Activated naive CD4-positive, alpha-beta T cell treated with anti-CD3 and anti-CD28 coated beads, Interleukin-2, amount 50 U/mL, for 72 hours (primary cell): Measurements from ENCODE around the gene SLCO2A1. TPM values are rescaled to one million over a fixed set of nuclear protein-coding genes. Genes with fewer than 3 reads are reported as not detected.

Source experiments
- ATAC-seq, 2 donors: fragments of 150-1000 bp; cut with Tn5 transposase; 2 replicates each; pipeline ENCODE4 v1.10.0; 2021; ENCODE audit warnings: mild to moderate bottlenecking in 2 of 2, moderate library complexity in 2 of 2
- DNase-seq, 2 donors: peaks; one replicate each; pipeline ENCODE4 v3.0.0; 2021 to 2022; ENCODE audit warnings: low spot score in 2 of 2
- H3K27ac Mint-ChIP-seq, 2 donors: one replicate each; pipeline ENCODE4 v1.8.0; 2022; ENCODE audit warnings: mild to moderate bottlenecking in 2 of 2, mixed read lengths in 2 of 2
- H3K36me3 Mint-ChIP-seq, 2 donors: one replicate each; pipeline ENCODE4 v1.8.0; 2022; ENCODE audit warnings: mixed read lengths in 2 of 2
- H3K9me3 Mint-ChIP-seq, 2 donors: one replicate each; pipeline ENCODE4 v1.8.0; 2022; ENCODE audit warnings: mixed read lengths in 2 of 2
- total RNA-seq, 2 donors: library from RNA; stranded (reverse); gene quantifications; one replicate each; pipeline ENCODE4 v1.2.3, GENCODE V29; 2022

SLCO2A1 gene
- total RNA-seq, 2 donors from 2014 or later: not detected

DNA sequence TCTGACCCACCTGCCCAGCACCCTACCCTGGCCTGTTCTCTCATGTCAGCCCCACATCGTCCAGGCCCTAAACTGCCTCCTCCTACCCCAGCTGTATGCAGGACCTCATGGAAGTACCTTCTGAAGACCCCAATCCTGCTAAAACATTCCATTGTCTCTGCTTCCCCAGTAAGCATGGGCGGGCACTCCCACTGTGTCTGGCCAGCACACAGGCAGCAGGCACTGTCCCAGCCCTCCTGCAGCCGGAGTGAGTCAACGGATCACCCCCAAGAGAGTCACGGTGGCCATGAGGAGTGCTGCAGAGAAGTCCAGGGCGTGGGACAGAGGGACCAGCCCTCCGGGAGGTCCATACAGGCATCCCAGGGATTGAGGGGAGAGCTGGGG is 36.4 kb upstream of the SLCO2A1 start:
- DNase-seq: no peak
- Mint-ChIP-seq H3K36me3 (no peaks in the 10 kb centered on the region), H3K9me3 (no peaks in the 10 kb centered on the region), H3K27ac (peak overlapping the region in 1 of 2 donors; percentile 17)
- no peak for ATAC-seq

DNA sequence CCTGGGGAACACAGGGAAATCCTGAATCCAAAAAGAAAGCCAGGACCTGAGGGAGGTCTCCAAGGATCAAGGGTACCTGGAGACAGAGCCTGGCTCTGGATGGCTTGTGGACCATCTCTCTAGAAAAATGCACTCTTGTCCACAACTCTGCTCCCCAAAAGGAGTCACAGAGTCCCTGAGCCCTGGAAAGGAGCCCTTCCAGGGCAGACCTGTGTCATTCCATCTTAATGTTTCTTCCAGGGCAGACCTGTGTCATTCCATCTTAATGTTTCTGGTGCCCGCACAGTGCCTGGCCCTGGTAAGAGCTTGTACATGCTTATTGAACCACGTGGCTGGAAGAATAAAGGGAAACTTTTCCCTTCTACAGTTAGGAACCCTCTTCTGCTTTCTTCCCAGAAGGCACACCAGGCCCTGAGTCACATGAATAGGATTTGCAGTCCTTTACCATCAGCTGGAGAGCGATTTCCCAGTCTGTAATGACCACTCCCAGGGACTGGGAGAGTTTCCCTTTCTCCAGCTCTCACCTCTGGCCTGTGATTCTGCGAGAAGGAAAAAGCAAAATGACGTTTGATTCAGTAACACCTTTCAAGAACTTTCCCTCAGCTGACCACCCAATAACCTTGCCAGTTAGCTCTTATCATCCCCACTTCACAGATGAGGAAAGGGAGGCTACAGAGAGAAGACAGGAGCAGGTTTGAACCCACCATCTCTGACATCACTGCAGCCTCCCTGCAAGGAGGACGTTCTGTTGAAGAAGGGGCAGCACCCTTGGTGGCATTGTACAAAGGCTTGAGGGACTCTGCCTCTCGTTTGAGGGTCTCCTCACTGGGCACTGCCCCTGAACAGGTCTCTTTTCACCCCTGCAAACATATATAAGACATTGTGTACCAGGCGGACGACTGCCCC is 35.8 kb upstream of the SLCO2A1 start:
- H3K9me3 Mint-ChIP-seq: no peaks in the 10 kb centered on the region
- H3K27ac Mint-ChIP-seq: peak overlapping the region in 1 of 2 donors; percentile 17
- no peaks in the 10 kb centered on the region for H3K36me3 Mint-ChIP-seq
- ATAC-seq (no peak), DNase-seq (no peak)

DNA sequence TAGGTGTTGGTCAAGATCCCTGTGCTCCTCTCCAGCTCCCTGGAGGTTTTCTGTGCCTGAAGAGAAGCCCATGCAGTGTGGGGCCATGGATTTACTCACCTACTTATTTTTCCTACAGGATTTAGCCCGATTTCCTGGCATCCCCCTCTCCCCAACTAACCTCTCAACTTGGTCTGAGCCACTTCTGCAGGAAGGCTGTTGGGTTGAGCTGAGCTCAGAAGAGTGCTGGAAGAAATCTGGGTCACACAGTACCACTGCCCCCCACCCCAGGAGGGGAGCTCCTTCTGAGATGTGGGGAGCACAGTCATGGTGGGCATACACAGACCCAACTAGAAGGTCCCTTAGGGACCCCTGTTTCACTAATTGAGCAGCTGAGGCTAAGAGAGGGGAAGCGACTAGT is 34.4 kb upstream of the SLCO2A1 start:
- ATAC-seq: no peak
- H3K36me3 Mint-ChIP-seq: no peaks in the 10 kb centered on the region
- no peaks in the 10 kb centered on the region for H3K9me3 Mint-ChIP-seq
- no peak for DNase-seq
- no peak overlapping the region for H3K27ac Mint-ChIP-seq

DNA sequence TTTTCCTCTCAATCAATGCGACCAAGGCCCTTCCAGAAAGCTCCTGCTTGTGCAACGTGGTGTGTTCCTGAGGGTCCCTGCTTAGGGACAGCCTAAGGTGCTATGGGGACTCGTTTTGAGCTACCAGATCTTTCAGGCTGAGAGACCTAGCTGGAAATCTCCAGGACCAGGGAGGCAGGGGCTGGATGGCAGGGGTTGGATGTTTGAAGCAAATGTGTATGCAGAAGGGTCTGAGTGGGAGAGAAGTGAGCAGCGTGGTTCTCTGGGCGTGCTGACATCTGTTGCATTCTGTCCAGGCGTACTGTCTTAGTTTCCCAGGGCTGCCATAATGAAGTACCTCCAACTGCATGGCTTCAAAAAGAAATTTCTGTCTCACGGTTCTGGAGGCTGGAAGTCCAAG is 31.7 kb upstream of the SLCO2A1 start:
- H3K27ac Mint-ChIP-seq: no peak overlapping the region
- DNase-seq (no peak), ATAC-seq (no peak)
- H3K36me3 Mint-ChIP-seq: no peaks in the 10 kb centered on the region
- no peaks in the 10 kb centered on the region for H3K9me3 Mint-ChIP-seq

DNA sequence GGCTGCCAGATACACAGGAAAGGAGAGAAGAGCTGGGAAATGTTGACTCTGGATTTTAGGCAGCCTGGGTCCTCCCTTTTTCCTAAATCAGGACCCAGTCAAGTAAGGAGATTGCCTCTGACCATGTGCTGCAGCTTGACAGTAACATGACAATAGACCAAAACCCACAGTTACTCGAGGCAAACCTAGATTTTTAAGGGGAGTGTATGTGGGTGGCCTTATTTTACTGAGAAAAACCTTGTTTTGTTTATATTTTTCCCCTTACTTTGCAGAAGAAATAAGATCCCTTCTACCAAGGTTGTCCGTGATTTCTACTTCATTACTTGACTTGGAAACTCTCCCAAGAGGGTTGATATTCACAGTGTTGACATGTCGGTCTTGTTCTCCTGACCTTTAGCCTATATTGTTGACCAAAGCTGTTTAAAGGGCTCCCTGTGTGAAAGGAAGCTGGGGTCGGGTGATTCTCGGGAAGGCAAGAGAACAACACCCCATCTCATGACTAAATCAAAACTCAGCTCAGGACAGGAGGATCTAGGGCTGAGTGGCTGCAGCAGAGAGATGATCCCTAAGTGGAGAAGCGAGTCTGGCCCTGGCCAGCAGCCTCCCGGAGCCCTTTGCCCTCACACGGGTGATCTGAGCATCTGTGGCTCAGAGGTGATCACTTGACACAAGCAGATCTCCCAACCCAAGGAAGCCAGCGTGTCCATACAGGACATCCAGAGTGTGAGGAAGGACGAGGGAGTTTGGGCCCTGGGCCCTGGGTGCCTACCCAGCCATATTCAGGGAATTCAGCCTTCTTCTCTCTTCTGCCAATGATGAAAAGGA is 31.0 kb upstream of the SLCO2A1 start:
- no peaks in the 10 kb centered on the region for H3K36me3 Mint-ChIP-seq
- no peaks in the 10 kb centered on the region for H3K9me3 Mint-ChIP-seq
- ATAC-seq: no peak
- H3K27ac Mint-ChIP-seq: no peak overlapping the region
- DNase-seq: no peak

DNA sequence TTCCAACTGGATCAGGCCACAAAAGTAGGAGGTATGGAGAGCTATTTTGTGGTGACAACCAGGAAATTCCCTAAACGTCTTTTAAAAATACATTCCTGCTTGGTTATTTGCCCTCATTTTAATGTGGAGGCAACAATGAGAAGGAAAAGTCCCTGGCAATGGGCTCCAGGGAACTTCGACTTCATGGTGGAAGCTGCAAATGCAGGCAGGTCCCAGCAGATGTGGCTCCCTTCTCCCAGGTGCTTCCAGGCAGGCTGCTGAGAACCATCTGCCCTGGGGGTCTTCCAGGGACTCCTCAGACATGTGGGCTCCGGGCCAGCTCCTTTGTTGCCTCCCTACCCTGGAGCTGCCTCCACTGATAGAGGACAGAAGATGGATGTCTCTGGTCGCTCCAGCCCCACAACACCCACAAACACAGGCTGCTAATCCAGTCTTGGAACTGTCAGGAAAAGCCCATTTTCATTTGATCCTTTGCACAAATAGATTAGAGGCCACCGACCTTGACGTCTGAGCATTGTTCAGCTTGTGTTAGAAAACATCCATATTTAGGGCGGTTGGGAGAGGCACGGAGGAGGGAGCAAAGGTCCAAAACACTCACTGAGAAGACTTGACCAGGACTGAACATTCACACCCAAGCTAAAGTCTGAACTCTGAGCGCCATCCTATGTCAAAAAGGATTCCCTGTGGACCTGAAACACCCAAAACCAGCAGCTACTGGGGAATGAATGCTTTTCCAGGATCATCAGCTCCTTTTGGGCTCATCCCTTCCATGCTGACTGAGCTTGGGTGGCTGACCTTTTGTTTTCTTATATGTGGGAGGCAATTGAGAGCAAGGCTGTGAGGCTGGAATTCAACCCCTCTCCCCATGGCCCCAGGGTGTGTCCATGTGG is 30.2 kb upstream of the SLCO2A1 start:
- Mint-ChIP-seq H3K9me3 (no peaks in the 10 kb centered on the region), H3K36me3 (no peaks in the 10 kb centered on the region), H3K27ac (no peak overlapping the region)
- ATAC-seq (no peak), DNase-seq (no peak)

DNA sequence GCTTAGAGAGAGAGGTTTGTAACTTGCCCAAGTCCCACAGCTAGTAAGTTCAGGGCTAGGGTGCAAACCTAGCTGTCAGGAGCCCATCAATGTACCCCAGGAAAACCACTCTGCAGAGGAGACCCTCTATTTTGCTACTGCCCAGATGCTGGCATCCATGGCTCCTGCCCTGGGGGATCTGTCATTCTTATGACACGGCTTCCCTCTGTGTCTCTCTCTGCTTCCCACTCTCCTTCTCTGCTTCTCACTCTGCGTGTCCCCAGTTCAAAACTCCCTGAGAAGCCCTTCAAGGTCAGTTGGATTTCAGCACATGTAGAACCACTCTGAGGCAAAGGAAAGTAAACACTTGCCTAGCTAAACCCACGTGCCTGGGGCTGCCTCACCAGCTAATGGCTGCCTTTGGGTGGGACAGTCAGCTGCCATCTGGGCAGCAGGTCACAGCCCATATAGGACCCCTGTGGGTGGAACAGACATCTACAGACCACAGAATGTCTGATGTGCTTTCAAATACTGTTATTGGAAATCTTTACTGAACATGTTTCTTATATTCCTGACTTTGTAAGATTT is 29.4 kb upstream of the SLCO2A1 start:
- Mint-ChIP-seq H3K27ac (peak overlapping the region in 1 of 2 donors; percentile 5), H3K36me3 (no peaks in the 10 kb centered on the region), H3K9me3 (no peaks in the 10 kb centered on the region)
- ATAC-seq (no peak), DNase-seq (no peak)

DNA sequence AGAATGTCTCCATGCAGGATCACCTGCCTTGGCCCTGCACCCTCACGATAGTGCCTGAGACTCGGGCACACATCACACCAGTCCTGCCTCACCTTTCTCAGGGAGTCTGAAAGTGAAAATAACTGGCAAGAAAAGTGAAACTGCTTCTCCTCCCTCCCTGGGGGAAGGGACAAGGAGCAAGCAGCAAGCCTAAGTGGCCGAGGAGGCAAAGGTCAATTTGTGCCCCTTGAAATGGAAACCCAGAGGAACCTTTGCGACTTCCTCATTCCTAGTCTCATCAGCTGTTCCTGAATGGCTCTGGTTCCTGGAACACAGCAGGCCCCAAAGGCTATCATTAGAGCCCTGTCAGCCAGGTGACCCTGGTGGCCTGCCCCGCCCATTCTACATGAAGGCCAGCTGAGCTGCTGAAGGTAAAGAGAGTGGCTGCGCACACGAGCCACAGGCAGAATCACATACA is 28.0 kb upstream of the SLCO2A1 start:
- Mint-ChIP-seq H3K9me3 (no peaks in the 10 kb centered on the region), H3K27ac (no peak overlapping the region), H3K36me3 (no peaks in the 10 kb centered on the region)
- no peak for ATAC-seq
- DNase-seq: no peak

DNA sequence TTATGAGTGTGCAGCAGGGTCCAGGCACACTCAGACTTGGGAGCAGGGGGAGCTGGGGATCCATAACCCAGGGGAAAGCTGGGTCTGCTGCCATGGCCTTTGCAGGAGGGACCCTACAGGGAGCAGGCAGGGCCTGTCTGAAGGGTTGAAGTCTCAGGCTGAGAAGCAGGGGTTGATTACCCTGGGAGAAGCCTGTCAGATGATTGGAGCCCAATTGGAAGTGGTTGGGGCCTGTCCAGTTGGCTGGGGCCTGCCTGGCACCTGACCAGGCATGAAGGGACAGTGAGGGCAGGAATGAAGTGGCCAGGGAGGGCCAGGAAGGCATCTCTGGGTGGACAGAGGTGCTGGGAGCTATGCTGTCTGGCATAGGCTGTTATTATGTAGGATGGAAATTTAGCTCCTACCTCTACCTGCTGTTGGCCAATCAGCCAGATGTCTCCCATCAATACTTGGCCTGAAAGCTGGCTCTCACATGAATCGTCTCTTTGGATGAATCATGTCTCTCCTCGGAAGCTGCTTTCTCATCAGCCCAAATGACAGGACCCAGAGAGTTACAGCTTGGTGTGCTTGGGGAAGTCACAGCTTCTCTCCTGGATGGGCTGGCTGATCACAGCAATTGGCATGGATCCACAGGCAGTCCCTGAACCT is 27.4 kb upstream of the SLCO2A1 start:
- no peaks in the 10 kb centered on the region for H3K9me3 Mint-ChIP-seq
- DNase-seq: no peak
- ATAC-seq: no peak
- H3K27ac Mint-ChIP-seq: no peak overlapping the region
- no peaks in the 10 kb centered on the region for H3K36me3 Mint-ChIP-seq

DNA sequence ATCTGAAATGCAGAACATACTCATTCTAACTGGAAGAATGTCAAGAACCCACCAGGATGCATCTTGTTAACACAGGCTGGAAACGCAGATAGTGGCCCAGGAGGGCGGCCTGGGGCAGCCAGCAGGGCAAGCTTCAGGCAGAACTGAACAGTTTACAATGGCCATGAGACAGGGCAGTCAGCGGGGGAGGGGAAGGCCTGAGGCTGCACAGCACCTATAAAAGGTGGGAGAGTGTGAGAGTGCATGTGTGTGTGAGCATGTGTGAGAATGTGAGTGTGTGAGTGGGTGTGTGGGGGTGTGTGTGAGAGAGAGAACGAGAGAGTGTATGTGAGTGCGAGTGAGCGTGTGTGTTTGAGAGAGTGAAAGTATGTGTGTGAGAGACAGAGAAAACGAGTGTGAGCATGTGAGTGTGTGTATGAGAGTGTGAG is 26.8 kb upstream of the SLCO2A1 start:
- Mint-ChIP-seq H3K27ac (peak overlapping the region in 1 of 2 donors; percentile 15), H3K36me3 (no peaks in the 10 kb centered on the region), H3K9me3 (no peaks in the 10 kb centered on the region)
- no peak for DNase-seq
- no peak for ATAC-seq

DNA sequence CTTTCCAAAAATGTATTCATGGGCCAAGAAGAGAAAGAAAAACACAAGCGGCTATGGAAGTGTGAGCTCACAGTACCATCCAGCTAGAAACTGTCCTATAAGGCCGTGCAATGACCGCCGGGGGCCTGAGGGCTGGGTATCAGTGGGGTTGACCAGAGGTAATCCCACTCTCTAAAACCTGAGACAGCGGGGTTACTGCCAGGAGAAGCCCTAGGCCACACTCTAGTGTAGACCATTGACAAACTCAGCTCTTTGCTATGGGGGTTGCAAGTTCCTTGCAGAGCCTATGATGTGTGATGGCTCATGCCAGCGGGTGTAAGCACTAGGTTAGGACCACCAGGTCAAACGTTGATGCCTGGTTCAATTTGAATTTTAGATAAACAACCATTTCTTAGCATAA is 25.9 kb upstream of the SLCO2A1 start:
- DNase-seq (no peak), ATAC-seq (no peak)
- H3K36me3 Mint-ChIP-seq: no peaks in the 10 kb centered on the region
- no peak overlapping the region for H3K27ac Mint-ChIP-seq
- H3K9me3 Mint-ChIP-seq: no peaks in the 10 kb centered on the region

DNA sequence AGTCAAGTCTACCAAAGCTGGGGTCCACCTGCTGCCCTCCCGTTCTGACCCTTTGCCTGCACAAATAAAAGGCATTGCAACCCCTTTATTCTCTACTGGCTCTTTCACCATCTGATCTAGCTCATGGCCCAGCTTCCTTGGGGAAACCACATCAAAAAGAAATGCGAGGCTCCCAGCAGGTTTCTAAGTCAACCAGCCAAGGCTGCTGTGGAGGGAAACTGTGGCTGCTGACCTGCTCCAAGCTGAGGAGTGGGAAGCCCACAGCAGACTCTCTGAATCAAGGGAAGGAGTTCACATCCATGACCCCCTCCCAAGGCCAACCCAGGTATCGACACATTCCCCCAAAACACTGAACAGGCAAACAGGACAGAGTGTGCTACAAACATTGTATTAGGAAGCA is 25.2 kb upstream of the SLCO2A1 start:
- no peaks in the 10 kb centered on the region for H3K9me3 Mint-ChIP-seq
- no peak for DNase-seq
- no peak overlapping the region for H3K27ac Mint-ChIP-seq
- H3K36me3 Mint-ChIP-seq: no peaks in the 10 kb centered on the region
- ATAC-seq: no peak

DNA sequence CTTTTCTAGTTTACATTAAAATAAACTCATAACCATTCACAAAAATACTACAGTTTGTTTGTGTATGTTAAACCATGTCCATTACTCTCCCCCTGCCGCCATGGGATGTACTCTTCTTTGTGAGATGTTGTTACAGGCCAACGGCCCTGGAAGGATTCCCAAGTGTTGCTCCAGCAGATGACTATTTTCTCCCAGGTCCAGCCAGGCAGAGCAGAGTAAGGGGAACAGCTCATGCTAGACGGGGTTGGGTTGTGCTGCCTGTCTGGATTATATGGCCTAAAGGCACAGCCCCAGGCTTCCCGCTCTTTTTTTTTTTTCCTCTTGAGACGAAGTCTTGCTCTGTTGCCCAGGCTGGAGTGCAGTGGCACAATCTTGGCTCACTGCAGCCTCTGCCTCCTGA is 24.5 kb upstream of the SLCO2A1 start:
- no peak for ATAC-seq
- H3K36me3 Mint-ChIP-seq: no peaks in the 10 kb centered on the region

DNA sequence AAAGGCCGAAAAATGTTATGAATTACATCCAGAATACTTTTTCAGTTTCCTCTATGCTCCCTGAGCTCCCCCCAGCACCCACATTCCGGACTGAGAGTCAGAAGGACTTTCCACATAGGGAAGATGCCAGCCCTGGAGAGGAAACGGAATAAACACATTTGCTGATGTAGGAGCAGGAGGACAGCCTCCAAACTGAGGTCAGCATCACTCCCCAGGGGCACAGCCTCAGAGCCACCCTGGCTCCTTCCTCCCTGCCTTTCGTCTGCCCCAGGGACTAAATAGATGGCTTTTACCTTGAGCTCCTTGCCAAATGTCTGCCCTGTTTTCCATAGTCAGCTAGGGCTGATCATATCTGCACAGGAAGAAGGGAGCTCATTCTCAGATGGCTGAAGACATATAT is 22.6 kb upstream of the SLCO2A1 start:
- Mint-ChIP-seq H3K27ac (no peak overlapping the region), H3K36me3 (no peaks in the 10 kb centered on the region), H3K9me3 (no peaks in the 10 kb centered on the region)
- DNase-seq (no peak), ATAC-seq (no peak)

More for the DNA sequence above, 24.5 kb upstream of the SLCO2A1 start:
- Mint-ChIP-seq H3K9me3 (no peaks in the 10 kb centered on the region), H3K27ac (no peak overlapping the region)
- no peak for DNase-seq

DNA sequence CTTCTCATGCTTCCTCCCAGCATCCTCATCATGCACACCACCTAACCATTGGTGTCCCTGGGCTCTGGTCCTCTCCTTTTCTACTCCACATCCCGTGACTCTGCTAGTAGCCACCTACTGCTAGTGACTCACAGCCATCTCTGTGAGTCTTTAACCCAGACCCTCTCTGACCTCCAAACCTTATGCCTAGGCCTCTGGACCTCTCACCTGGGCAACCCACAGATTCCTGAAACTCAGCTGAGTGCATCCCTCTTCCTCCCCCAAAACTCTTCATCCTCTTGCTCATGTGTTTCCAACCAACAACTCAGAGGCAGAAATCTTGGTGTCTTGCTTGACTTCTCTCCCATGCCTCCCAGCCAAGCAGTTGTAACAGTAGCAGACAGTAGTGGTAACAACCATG is 20.0 kb upstream of the SLCO2A1 start:
- Mint-ChIP-seq H3K27ac (no peak overlapping the region), H3K9me3 (peaks cover 3 to 11% of the 10 kb centered on the region in 2 donors), H3K36me3 (no peaks in the 10 kb centered on the region)
- ATAC-seq: no peak
- no peak for DNase-seq
